ENCODE results near the gene PLA2G12A.

GRCh38 chr4:109733728-109734127 lies 3.9 kb upstream of the PLA2G12A start:
- TF ChIP-seq CSDC2 (CRISPR knock-in tag; IDR thresholded peaks at IDR 0.05) (no peak), CSRNP3 (CRISPR knock-in tag; IDR thresholded peaks at IDR 0.05) (no peak)

Data from SK-N-SH treated with all-trans-retinoic acid at 6 μM for 48 hours (cell line).